Measurements from ENCODE around the gene MYH4.

MYH4 gene

DNA sequence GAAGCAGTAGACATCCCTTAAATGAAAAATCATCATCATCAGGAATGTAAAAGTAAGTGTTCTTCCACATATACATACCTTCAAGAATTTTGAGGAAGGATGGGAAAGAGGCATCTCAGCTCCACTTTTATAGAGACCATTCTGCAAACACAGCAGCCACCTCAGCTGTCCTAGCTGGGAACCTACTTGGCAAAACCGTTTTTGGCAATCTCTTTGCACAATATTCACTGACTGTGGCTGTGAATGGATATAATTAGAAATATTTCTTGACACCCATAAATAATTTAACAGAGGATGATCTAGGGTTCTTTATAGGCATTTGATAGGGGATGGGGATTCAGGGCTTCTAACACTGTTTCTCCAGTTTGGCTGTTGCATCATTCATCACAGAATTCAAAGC lies at the start of gene MYH4:
TSS of gene MYH4 (minus strand) at position 101 of the 400 bp plus-strand sequence. CDS start 2,814 bp downstream, outside the sequence.
- DNase-seq, result no peak

DNA sequence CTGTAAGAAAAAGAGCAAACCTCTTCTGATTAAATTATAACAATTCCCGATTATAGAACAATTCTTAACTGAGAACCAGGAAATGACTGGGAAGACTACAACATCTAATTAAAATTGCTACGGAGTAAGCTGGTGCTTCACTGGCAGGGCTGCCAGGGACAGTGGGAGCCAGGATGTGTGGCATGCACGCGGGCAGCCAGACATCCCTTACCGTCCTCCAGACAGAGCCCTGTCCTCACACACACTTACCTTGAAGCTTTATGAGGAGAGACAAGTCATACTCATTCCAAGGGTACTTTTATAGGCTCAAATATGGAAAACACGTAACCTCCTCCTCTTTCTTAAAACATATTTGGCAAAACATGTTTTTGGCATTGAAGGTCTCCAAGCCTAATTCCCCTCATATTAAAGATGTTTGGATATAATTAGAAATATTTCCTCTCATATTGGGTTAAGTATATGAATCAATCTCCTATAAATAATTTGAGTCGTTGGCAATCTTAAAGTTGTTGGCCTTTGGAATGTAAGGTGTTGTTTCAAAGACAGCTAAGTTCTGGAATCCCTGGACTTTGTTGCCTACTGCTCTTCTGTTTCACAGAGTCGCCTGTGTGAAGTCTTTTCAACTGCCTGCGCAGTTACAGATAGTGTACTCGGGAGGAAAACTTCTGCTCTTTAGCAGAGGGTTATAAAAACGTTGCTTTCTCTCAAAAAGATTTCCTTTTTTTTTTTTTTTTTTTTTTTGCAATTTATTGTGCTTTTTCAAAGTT lies 49.1 kb upstream of the MYH4 start, which contains the start of gene MYH1:
TSS of gene MYH1 (minus strand) at position 272 of the 767 bp plus-strand sequence. CDS start 1,900 bp downstream, outside the sequence.
- DNase-seq, result no peak

DNA sequence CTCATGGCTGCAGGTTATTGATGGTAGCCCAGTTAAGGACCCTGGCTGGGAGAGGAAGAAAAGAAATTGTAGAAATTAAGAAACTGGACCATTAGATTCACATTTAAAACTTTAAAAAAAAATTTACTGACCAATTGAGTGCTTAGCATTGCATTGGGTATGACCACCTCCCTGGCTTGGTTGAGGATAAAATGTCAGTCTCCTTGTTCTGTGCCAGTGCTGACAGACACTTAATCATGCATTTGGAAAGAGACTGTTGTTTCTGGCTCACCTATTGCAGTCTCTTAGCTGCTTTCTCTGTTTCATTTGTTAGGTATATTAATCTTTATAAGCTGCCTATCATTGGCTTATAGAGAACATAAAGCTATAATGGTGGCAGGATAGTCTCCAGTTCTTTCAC lies 47.3 kb upstream of the MYH4 start:
- no peak for DNase-seq

DNA sequence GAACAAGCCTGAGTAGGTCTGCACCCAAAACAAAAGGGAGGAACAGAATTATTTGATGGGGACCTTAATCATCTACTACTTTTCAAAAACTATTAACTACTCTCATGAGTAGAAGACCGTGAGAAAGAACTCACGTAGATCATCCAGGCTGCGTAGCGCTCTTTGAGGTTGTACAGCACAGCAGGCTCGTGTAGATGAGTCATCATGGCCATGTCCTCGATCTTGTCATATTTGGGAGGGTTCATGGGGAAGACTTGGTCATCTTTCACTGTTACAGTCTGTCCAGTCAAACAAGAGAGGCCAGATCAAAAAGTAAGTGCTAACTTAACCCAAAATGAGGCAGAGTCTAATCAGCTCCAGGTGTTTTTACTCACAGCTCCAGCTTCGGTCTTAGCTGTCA lies 46.7 kb upstream of the MYH4 start:
- no peak for DNase-seq

DNA sequence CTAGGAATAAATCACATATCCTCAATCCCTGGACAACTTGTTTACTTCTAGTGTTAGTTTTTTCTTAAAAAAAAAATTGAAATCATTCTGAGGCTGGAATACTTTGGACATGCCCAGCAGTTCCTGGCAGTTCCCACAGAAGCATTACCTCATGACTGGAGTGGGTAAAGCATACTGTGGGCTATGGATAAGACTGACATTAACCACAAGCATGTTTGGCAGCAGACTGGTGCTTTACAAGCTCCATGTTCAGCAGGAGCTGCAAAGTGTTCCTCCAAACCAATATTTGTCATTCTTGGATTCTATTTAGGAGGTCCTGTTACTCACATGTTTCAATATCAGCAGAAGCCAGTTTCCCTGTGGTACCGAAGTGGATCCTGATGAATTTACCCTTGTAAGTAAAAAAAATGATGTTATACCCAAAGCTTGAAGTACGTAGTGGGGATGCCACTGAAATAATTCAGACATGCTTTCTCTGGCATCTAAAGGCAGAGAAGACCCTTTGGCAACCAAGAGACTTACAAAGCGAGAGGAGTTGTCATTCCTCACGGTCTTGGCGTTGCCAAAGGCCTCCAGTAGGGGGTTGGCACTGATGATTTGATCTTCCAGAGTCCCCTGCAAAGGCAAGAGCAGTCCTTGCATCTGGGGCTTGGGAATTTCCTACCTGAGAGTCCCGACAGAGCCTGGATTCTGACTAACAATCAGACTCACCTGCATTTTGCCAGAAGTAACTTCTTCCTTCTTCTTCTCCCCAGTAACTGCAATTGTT lies 44.1 kb upstream of the MYH4 start:
- DNase-seq, result peak; percentile 41

DNA sequence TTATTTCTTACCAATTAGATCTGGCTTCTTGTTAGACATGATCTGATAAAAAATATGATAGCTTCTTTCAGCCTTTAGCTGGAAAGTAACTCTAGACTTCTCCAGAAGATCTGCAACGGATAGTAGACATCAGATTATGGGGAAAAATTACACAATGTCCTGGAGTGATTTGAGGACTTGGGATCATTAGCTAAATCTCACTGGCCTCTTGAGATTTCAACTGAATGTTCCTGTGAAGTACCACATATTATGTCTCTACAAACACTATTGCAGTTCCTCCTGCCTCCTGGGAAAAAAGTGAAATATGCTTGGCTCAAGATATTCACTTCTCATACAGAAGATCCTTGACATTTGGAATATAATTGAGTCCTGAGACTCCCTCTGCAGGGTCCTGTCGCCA lies 43.5 kb upstream of the MYH4 start:
- DNase-seq, result no peak

DNA sequence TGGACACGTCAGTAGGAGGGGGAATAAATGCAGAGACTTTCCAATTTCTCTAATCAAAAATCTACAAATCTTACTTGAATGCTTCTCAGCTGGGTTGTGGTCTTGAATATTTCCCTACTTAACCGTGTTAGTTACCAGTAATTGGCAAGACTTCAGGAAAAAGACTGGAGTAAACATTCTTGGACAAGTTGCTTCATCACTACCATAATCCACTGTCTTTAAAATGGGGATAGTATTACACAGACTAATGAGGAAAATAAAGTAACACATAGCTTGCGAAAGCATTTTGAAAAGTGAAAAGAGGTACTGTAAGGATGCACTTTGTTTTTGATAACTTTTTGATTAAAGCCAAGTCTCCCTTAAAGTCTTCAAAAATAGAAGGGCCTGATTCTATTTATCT lies 30.6 kb upstream of the MYH4 start:
- no peak for DNase-seq

DNA sequence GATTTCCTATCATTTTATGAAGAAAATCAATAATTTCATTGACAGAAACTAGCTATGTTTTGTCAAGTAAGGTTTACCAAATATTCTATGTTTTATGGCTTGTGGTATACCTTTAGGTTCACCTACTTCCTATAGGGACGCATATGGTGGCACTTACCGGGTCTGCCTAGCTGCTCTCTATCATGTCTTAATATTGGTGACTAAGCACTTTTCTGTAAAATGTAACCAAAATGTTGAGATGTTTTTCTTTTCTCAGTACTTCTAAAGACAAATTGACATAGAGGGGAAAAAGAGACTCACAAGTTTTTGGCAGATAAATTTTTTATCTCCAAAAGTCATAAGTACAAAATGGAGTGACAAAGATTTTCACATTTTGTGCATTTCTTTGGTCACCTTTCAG lies 22.6 kb upstream of the MYH4 start:
- DNase-seq, result no peak

DNA sequence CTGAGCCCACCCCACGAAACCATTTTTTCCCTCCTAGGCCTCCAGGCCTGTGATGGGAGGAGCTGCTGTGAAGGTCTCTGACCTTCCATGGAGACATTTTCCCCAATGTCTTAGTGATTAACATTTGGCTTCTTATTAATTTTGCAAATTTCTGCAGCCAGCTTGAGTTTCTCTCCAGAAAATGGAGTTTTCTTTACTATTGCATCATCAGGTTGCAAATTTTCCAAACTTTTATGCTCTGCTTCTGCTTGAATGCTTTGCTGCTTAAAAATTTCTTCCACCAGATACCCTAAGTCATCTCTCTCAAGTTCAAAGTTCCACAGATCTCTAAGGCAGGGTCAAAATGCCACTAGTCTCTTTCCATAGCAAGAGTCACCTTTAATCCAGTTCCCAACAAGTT lies 12.9 kb upstream of the MYH4 start:
- no peak for DNase-seq

DNA sequence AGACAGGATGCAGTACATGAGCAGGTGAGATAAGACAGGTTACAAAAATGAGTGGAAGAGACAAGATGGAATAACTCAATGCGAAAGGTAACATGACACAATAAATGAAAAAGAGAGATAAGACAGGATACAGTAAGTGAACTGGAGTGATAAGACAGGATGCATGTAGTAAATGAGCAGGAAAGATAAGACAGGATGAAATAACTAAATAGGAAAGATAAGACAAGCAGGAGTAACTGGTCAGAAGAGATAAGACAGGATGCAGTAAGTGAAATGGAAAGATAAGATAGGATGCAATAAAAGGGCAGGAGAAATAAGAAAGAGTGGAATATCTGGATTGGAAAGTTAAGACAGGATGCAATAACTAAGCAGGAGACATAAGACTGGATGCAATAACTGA lies 8.3 kb upstream of the MYH4 start:
- no peak for DNase-seq

DNA sequence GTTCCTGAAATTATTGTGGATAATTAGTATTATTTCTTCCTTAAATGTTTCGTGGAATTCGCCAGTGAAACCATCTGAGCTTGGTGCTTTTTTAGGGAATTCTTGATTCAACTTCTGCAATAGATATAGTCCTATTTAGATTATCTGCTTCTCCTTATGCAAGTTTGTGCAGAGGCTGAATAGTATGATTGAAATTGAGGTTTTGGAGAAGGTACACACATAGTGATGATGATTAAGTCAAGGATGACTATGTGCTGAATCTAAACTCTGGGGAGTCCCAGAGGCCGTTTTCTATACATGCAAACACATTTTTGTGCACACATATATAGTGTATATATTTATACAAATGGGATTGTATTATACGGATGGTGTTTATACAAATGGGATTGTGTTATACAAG lies 5.2 kb upstream of the MYH4 start:
- no peak for DNase-seq

DNA sequence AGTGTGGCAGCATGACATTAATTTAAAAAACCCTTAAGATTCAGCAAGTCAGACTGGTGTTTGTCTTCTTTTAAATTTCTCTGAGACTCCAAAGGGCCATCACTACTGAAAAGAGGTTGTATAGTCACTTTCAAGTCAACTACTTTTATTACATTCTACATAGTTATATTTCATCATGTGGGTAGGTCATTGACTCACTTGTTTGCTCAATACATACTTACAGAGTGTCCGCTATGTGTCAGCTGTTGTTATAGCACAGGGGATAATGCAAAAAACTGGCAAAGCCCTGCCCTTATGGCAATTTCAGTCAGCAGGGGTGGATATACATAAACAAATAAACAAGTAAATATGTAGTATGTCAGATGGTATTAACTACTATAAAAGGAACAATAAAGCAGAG lies 2.5 kb upstream of the MYH4 start:
- DNase-seq, result peak; percentile 3

DNA sequence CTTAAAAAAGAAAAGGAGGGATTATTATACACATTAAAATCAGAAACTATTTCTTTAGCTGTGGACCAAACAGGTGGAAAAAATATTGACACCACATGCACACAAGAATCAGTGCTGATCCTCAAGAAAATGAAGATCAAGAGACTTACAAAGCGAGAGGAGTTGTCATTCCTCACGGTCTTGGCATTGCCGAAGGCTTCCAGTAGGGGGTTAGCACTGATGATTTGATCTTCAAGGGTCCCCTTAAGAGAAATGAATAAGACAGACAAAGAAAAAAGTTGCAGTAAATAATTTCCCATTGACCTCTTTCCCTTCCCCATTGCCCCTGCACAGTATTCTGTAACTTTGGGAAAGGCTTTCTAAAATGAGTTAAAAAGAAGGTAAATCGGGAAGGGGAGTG lies 6.0 kb downstream of the MYH4 start:
- no peak for DNase-seq

DNA sequence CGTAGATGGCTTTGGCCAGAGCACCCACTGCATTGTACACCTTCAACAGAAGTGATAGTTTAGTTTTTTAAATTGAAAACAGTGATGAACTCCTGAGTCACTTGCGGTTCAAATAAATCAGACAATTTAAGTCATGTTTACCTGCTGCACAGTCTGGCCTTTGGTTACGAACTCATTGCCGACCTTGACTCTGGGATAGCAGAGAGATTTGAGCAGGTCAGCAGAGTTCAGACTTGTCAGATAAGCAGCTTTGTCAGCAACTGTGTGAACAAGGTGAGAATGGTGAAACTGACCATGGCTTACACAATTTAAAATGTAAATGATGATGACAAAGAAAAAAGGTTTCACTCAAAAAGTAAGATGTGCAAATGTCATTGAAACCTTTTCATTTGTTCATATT lies 9.3 kb downstream of the MYH4 start:
- DNase-seq, result no peak

DNA sequence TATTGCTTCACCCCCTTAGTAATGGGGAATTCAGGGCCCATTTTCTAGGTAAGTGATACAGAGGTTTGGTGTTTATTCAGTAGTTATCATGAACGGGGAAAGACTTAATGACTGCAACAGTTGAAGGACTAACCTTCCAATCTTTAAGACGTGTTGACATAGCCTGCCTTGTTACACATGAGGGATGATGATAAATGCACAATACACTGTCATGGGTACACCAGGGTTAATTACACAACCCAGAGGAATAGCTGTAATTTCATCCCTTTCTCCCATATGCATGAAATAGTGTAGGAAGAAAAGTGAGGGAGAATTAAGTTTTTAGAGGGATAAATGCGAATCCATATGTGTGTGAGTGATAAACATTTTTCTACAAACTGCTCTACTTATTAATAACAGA lies 10.7 kb downstream of the MYH4 start:
- no peak for DNase-seq

DNA sequence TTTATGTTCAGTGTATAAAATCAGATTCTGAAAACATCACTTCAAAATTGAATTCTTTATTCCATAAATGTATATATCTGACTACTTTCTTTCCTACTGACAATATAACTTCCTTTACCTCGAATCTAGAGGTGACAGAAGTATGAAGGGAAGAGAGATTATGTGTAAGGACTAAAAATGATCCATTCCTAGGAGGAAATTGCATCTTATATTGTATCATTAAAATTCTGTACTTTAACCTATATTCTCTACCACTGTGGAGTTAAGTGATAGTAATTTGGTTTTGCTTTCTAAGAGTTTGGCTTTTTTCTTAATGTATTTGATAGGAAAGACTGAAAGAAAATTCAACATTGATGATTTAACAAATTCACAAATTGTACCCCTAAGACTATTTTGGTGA lies 11.4 kb downstream of the MYH4 start:
- no peak for DNase-seq

DNA sequence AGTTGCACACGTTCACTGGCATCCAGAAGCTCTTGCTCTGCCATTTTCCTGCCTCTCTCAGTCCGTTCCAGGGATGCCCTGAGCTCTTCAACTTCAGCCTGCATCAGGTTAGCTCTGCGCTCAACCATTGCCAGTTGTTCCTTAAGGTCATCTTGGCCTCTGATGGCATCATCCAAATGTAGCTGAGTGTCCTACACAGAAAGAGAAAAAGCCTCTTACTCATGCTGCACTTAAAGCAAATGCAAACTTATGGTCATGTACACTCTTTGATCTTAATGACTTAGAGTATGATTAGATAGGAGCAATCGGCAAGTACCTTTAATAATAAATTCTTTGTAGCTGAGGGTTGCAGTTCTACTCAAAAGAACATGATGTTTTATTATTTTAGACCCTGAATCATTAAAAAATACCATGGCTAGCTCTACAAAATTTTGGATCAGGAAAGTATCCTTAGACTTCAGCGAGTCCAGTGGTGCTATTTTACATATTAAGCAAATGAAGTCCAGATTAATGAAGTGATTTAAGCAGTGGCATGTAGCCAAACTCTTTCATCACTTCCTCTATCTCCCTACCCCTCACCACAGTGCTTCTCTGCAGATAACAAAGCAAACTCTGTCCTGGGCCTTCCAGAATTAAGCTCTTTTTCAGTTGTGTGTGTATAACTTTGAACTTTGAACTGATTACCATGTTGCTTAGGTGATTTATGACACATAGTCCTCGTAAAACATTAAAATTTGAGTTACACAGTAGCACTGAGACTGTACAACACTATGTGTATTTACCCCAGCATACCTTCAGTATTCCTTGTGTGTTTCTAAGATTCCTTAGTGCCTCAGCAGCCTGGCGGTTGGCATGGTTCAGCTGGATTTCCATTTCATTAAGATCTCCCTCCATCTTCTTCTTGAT lies 22.1 kb downstream of the MYH4 start:
- DNase-seq, result no peak

DNA sequence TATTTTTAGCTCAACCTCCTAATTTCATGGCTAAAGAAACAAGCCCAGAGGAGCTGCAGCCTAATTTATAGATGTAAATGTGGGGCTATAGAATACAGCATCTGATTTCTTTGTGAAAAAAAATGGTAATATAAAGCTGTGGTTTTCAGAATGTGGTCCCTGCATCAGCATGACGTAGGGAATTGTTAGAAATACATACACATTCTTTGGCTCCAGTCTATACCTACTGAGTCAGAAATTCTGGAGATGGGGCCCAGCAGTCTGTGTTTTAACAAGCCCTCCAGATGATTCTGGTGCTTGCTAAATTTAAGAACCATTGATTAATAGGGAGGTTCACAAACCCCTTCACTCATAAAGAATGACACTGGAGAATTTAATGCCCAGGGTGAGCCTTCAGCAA lies 29.5 kb downstream of the MYH4 start:
- peak; percentile 27 for DNase-seq

DNA sequence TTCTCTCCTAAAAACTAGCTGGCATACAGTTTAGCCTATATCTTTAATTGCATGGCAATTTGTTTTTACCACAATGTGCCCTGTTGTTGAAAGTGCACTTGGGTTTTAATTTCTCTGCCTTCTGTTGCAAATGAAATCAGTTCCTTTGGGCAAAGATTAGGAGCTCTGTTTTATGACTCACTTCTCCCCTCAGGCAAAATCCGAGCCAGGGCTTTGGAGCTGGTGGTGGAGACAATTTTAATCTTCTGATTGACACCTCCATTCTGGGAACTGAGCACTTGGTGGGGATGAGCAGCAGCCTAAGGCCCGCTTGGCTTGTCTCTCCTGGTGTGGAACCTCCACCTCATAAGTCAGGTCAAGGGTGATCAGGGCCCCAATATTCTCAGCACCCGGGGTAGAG lies 34.3 kb downstream of the MYH4 start:
- DNase-seq, result peak; percentile 73

DNA sequence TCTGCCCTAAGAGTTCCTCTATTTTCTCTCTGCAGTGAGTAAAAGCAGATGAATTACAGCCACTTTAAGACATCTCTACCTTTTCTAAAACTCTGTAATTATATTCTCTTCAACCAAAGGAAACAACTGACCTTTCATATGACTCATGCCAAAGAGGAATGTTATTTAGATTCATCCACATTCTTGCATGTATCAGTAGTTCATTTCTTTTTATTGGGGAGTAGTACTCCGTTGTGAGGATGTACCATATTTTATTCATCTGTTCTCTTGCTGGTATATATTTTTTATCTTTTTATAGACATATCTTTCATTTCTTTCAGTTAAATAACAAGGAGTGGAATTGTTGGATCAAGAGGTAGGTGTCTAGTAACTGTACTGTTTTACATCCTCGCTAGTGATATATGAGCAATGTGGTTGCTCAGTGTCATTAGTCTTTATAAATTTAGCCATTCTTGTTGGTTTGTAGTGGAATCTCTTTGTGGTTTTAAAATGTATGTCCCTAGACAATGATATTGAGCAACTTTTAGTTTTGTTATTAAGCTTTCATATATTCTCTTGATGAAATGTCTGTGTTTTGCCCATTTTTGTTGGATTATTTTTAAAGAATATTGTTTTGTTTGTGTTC lies 39.8 kb downstream of the MYH4 start:
- peak; percentile 63 for DNase-seq

DNA sequence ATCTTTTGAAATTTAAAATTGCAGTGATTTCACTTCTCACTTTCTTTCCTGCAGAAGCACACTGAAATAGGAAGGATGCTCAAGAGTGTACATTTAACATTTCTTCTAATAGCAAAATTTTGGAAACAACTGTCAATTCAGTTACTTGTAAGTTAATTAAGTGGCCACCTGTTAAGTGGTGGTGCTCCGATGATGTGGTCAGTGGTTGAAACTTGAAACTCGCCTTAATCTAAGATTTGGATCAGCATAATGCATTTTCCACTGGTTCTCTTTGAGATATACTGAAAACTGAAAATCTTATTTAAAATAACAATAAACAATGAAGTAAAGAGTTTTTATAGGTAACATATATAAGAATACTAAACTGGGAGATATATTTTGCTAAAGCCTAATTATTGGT lies 40.6 kb downstream of the MYH4 start:
- no peak for DNase-seq

DNA sequence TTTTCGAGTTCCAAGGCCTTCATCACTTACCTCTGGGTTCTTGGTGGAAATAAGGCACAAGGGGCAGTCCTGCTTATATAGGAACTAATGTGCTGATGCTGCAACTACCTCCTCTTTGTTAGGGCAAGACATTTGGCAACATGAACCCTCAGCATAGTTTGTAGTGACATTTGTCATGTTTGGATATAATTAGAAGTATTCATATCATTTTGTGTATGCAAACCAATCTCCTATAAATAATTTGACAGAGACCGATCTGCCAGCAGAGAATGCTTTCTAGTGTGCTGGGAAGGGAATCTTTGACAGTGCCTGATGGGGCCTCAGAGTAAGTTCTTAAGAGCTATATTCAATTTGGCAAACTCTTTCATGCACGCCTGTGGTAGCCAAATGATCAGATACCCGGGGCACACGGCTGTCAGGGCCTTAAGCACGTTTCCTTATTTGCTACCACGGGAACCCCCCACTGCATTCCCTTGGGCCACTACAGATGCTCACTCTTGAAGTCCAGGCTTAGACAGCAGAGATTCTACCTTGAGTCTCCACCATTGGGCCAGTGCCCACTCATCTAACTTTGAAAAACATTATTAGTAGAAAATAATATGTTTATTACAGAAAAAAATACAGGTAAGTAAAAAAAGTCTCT lies 47.3 kb downstream of the MYH4 start, which contains the start of gene MYH8:
TSS of gene MYH8 (minus strand) at position 51 of the 643 bp plus-strand sequence. CDS start 1,723 bp downstream, outside the sequence.
- no peak for DNase-seq

Measured in EL (cell line).